ENCODE measurements around the gene GCN1. TPM values are rescaled to one million over a fixed set of nuclear protein-coding genes. Genes with fewer than 3 reads are reported as not detected.

GCN1 gene
- total RNA-seq, 2 experiments from 2014 or later: 217 to 343 TPM

- no peaks in the 10 kb centered on the region for H3K9me2 ChIP-seq (ENCODE audit: insufficient read depth, low read length)
- peak overlapping the region; percentile 72; the same call in 1 of the 2 replicates for H2AFZ ChIP-seq (ENCODE audit: low read length)
- peaks cover 59% of the 10 kb centered on the region for H3K4me1 ChIP-seq (ENCODE audit: insufficient read depth, low read length, poor library complexity, severe bottlenecking)
- TF ChIP-seq EZH2phosphoT487 (IDR thresholded peaks at IDR 0.05; ENCODE audit: borderline replicate concordance, low read depth, low read length) (no peak), CTCF (conservative IDR thresholded peaks at IDR 0.05; ENCODE audit: low read length) (no peak)
- peak overlapping the region; percentile 65 for H3K4me2 ChIP-seq (ENCODE audit: low read length)
- H3K27ac ChIP-seq (ENCODE audit: low read depth, low read length, poor library complexity, severe bottlenecking): peak overlapping the region; percentile 69
- no peaks in the 10 kb centered on the region for H4K20me1 ChIP-seq (ENCODE audit: insufficient read depth, low read length)
- H3K9me3 ChIP-seq (ENCODE audit: low read length): no peaks in the 10 kb centered on the region
- intact Hi-C loops (cut with micrococcal nuclease; ENCODE audit: unreplicated experiment): loop anchor here (10.0 kb wide), 1 partner anchor 205 kb away; the partner anchor contains the start of gene COX6A1
- BruUV-seq (replicated peaks): no TSS peak
- ChIA-PET CTCF (ENCODE audit: unreplicated experiment) (interaction anchor here (1.0 to 3.5 kb wide), 2 partner anchors 29 to 35 kb away, joined by 3 to 68 read pairs; partner anchors contain the start of genes PXN and RPLP0), POLR2A (interaction anchor here (4.7 to 4.8 kb wide), 2 partner anchors 36 to 62 kb away, joined by 24 to 75 read pairs; partner anchors contain the start of genes PXN, RNU4-1 and RNU4-2)
- no peaks in the 10 kb centered on the region for H3K79me2 ChIP-seq (ENCODE audit: insufficient read depth, low read depth, low read length)
- DNase-seq (ENCODE audit: low spot score): no peak
- peak overlapping the region; percentile 43 for H3K4me3 ChIP-seq (ENCODE audit: low read depth, low read length, poor library complexity, severe bottlenecking)
- H3K36me3 ChIP-seq (ENCODE audit: insufficient read depth, low read length): no peaks in the 10 kb centered on the region
Measured at GRCh38 chr12:120229487-120230325, 35.2 kb upstream of the GCN1 start.

- Histone ChIP-seq H3K79me2 (ENCODE audit: insufficient read depth, low read depth, low read length) (no peaks in the 10 kb centered on the region), H3K4me1 (ENCODE audit: insufficient read depth, low read length, poor library complexity, severe bottlenecking) (peaks cover 57% of the 10 kb centered on the region), H4K20me1 (ENCODE audit: insufficient read depth, low read length) (no peaks in the 10 kb centered on the region), H2AFZ (ENCODE audit: low read length) (peak overlapping the region; percentile 72), H3K4me3 (ENCODE audit: low read depth, low read length, poor library complexity, severe bottlenecking) (peak overlapping the region; percentile 43), H3K9me2 (ENCODE audit: insufficient read depth, low read length) (no peaks in the 10 kb centered on the region), H3K27ac (ENCODE audit: low read depth, low read length, poor library complexity, severe bottlenecking) (peak overlapping the region; percentile 69), H3K36me3 (ENCODE audit: insufficient read depth, low read length) (no peaks in the 10 kb centered on the region), H3K9me3 (ENCODE audit: low read length) (no peaks in the 10 kb centered on the region), H3K4me2 (ENCODE audit: low read length) (peak overlapping the region; percentile 65)
- ChIA-PET POLR2A (interaction anchor here (1.0 to 4.8 kb wide), 9 partner anchors 11 to 88 kb away, joined by 4 to 75 read pairs (median 5); partner anchors contain the start of genes PXN, RNU4-1, RNU4-2 and RPLP0), CTCF (ENCODE audit: unreplicated experiment) (interaction anchor here (0.6 to 3.5 kb wide), 5 partner anchors 20 to 111 kb away, joined by 3 to 68 read pairs (median 4); partner anchors contain the start of gene PXN)
- no TSS peak for BruUV-seq (replicated peaks)
- intact Hi-C loops (cut with micrococcal nuclease; ENCODE audit: unreplicated experiment): loop anchor here (10.0 kb wide), 1 partner anchor 206 kb away; the partner anchor contains the start of gene COX6A1
- DNase-seq (ENCODE audit: low spot score): peak; percentile 35
- TF ChIP-seq EZH2phosphoT487 (IDR thresholded peaks at IDR 0.05; ENCODE audit: borderline replicate concordance, low read depth, low read length) (no peak), CTCF (conservative IDR thresholded peaks at IDR 0.05; ENCODE audit: low read length) (no peak)
Measured at GRCh38 chr12:120229071-120229486, 34.6 kb upstream of the GCN1 start.

All from OCI-LY7 (cell line).